ENCODE measurements around the gene EMSY.

DNA sequence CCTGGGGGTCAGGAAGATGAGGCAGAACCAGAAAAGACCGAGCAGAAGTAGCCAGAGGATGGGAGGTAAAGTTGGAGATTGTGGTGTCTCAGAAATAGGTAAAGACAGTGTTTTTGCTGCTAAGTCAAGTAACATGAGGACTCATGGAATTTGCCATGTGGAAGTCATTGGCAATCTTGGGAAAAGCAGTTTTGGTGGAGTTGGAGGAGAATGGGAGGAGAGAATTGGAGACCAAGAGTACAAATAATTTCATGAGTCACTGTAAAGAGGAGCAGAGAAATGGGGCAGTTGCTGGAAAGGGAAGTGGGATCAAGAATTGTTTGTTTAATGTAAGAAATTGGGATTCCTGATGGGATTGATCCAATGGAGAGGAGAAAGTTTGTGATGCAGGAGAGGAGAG is 114.1 kb downstream of the EMSY start:
- TF ChIP-seq, protein P1, sequence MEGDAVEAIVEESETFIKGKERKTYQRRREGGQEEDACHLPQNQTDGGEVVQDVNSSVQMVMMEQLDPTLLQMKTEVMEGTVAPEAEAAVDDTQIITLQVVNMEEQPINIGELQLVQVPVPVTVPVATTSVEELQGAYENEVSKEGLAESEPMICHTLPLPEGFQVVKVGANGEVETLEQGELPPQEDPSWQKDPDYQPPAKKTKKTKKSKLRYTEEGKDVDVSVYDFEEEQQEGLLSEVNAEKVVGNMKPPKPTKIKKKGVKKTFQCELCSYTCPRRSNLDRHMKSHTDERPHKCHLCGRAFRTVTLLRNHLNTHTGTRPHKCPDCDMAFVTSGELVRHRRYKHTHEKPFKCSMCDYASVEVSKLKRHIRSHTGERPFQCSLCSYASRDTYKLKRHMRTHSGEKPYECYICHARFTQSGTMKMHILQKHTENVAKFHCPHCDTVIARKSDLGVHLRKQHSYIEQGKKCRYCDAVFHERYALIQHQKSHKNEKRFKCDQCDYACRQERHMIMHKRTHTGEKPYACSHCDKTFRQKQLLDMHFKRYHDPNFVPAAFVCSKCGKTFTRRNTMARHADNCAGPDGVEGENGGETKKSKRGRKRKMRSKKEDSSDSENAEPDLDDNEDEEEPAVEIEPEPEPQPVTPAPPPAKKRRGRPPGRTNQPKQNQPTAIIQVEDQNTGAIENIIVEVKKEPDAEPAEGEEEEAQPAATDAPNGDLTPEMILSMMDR (IDR thresholded peaks at IDR 0.05), result no peak
- TF ChIP-seq REST (IDR thresholded peaks at IDR 0.05; ENCODE audit: low read depth, low read length), result no peak
- no peak for TF ChIP-seq SMC3 (IDR thresholded peaks at IDR 0.05; ENCODE audit: low read depth, low read length)
- no peak for TF ChIP-seq MAX (IDR thresholded peaks at IDR 0.05; ENCODE audit: low read depth)
- TF ChIP-seq YY1 (IDR thresholded peaks at IDR 0.05; ENCODE audit: low read depth), result no peak
- TF ChIP-seq EP300 (IDR thresholded peaks at IDR 0.05; ENCODE audit: borderline replicate concordance in 1 of 2, low read depth in 1 of 2, low read length in 1 of 2), result no peak
- no peak for TF ChIP-seq GATA2 (CRISPR knock-in tag; IDR thresholded peaks at IDR 0.05)
- TF ChIP-seq POLR2AphosphoS5 (IDR thresholded peaks at IDR 0.05; ENCODE audit: low read depth, low read length), result no peak
- TF ChIP-seq RFX5 (IDR thresholded peaks at IDR 0.05; ENCODE audit: low read length), result no peak
- TF ChIP-seq ELF1 (IDR thresholded peaks at IDR 0.05), result no peak
- no peak for TF ChIP-seq NRF1 (IDR thresholded peaks at IDR 0.05; ENCODE audit: low read depth, low read length)
- TF ChIP-seq RCOR1 (IDR thresholded peaks at IDR 0.05; ENCODE audit: low read length), result no peak

Measured in SK-N-SH (cell line).